Upper lobe of left lung (tissue), 4 donors: ENCODE measurements around the gene AAK1.

ENCODE experiments used
- CTCF ChIP-seq, 6 experiments: fragments of 450-650 bp in 4 of 6; fragments of 200-600 bp in 2 of 6; sonication (generic) in 2 of 6; IDR thresholded peaks; one replicate each; pipeline ENCODE4 v1.5.1; 2016 to 2019; ENCODE audit warnings: antibody characterized with exemption in 6 of 6
- POLR2A ChIP-seq, 4 donors: fragments of 450-650 bp; IDR thresholded peaks; one replicate each; pipeline ENCODE4 v1.5.1; 2016 to 2017; ENCODE audit warnings: antibody characterized with exemption in 4 of 4, mild to moderate bottlenecking in 2 of 4

DNA sequence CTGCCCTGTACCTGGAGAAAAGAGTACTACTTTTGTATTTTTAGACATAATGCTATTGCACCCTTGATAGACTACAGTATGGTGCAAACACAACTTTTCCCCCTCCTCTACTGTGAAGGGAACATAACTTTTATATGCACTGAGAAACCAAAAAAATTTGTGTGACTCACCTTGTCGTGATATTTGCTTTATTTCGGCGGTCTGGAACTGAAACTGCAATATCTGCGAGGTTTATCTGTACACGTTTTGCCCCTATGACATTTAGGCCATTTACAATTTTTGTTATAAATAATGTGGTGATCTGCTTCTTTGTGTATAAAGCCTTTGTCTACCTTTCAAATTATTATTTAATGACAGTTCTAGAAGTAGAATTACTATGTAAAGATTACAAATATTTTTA, 34.4 kb upstream of the AAK1 start:
- no peak for TF ChIP-seq POLR2A (IDR thresholded peaks at IDR 0.05)
- TF ChIP-seq CTCF (IDR thresholded peaks at IDR 0.05): no peak
